ENCODE results near the gene PARD3B. TPM values are rescaled to one million over a fixed set of nuclear protein-coding genes. Genes with fewer than 3 reads are reported as not detected.

PARD3B gene
- total RNA-seq, 1 experiment from 2014 or later = 3.9 TPM

GRCh38 chr2:204877691-204878090 is 332.4 kb downstream of the PARD3B start:
- no peak overlapping the region for H3K9ac ChIP-seq (ENCODE audit: low read length)
- H3K79me2 ChIP-seq (ENCODE audit: low read length) = no peaks in the 10 kb centered on the region
- no peaks in the 10 kb centered on the region for H3K27me3 ChIP-seq (ENCODE audit: low read length)
- intact Hi-C loops (cut with micrococcal nuclease) = loop anchor here (10.0 kb wide), 1 partner anchor 437 kb away; no protein-coding TSS in a partner anchor
- H3K27ac ChIP-seq (ENCODE audit: low read length) = no peak overlapping the region
- no peaks in the 10 kb centered on the region for H4K20me1 ChIP-seq (ENCODE audit: low read length)
- H3K4me2 ChIP-seq (ENCODE audit: low read length) = no peak overlapping the region
- DNase-seq (no peak), ATAC-seq (no peak)
- no peaks in the 10 kb centered on the region for H3K9me3 ChIP-seq (ENCODE audit: low read length)
- H3K4me3 ChIP-seq (ENCODE audit: low read length) = no peak overlapping the region
- H3F3A ChIP-seq (ENCODE audit: low read length, unreplicated experiment) = no peaks in the 10 kb centered on the region
- H3K9me2 ChIP-seq (replicated peaks; ENCODE audit: low read length) = no peaks in the 10 kb centered on the region
- BruUV-seq (replicated peaks) = no TSS peak
- ChIA-PET POLR2A (ENCODE audit: unreplicated experiment) (no interaction called here), CTCF (no interaction called here)
- TF ChIP-seq EZH2 (IDR thresholded peaks at IDR 0.05; ENCODE audit: low read length, unreplicated experiment) (no peak), CTCF (conservative IDR thresholded peaks at IDR 0.05; ENCODE audit: low read depth, low read length) (no peak), EZH2phosphoT487 (IDR thresholded peaks at IDR 0.05; ENCODE audit: borderline replicate concordance, low read length) (no peak)
- no peak overlapping the region for H2AFZ ChIP-seq (ENCODE audit: low read length)
- no peaks in the 10 kb centered on the region for H3K36me3 ChIP-seq (ENCODE audit: low read depth, low read length)
- no peaks in the 10 kb centered on the region for H3K4me1 ChIP-seq (ENCODE audit: insufficient read depth, low read length)

- Histone ChIP-seq H3F3A (ENCODE audit: low read length, unreplicated experiment) (no peaks in the 10 kb centered on the region), H3K27me3 (ENCODE audit: low read length) (no peaks in the 10 kb centered on the region), H3K27ac (ENCODE audit: low read length) (no peak overlapping the region), H3K79me2 (ENCODE audit: low read length) (no peaks in the 10 kb centered on the region), H4K20me1 (ENCODE audit: low read length) (no peaks in the 10 kb centered on the region), H3K4me2 (ENCODE audit: low read length) (no peak overlapping the region), H3K4me3 (ENCODE audit: low read length) (no peak overlapping the region), H2AFZ (ENCODE audit: low read length) (no peak overlapping the region), H3K9me2 (replicated peaks; ENCODE audit: low read length) (no peaks in the 10 kb centered on the region), H3K36me3 (ENCODE audit: low read depth, low read length) (no peaks in the 10 kb centered on the region), H3K4me1 (ENCODE audit: insufficient read depth, low read length) (no peaks in the 10 kb centered on the region), H3K9me3 (ENCODE audit: low read length) (no peaks in the 10 kb centered on the region), H3K9ac (ENCODE audit: low read length) (no peak overlapping the region)
- no peak for DNase-seq
- intact Hi-C loops (cut with micrococcal nuclease) = no loop called here
- CTCF ChIA-PET = interaction anchor here (0.6 kb wide), 1 partner anchor 247 kb away, joined by 11 read pairs; no protein-coding TSS in a partner anchor
- POLR2A ChIA-PET (ENCODE audit: unreplicated experiment) = no interaction called here
- no peak for TF ChIP-seq EZH2 (IDR thresholded peaks at IDR 0.05; ENCODE audit: low read length, unreplicated experiment)
- no peak for TF ChIP-seq EZH2phosphoT487 (IDR thresholded peaks at IDR 0.05; ENCODE audit: borderline replicate concordance, low read length)
- TF ChIP-seq CTCF (conservative IDR thresholded peaks at IDR 0.05; ENCODE audit: low read depth, low read length) = no peak
- no TSS peak for BruUV-seq (replicated peaks)
- no peak for ATAC-seq
Measured at GRCh38 chr2:204880928-204881327, 335.7 kb downstream of the PARD3B start.

DNA sequence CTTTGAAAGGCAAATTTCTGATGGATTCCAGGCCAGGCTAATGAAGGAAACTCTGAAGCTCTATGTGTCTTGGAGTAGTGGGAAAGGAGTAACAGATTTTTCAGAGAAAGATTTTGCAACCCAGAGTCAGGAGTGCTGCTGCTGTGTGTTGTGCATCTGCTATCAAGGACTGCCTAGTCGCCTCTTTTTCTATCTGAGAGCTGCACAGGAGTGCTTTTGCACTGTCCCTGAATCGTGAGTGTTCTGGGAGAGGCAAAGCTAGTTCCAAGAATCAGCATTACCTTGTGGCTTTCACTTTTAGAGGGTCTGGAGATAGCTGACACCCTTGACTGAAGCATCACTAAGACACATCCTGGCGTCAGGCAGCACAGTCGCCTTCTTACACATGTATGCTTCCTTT is 336.4 kb downstream of the PARD3B start:
- TF ChIP-seq EZH2phosphoT487 (IDR thresholded peaks at IDR 0.05; ENCODE audit: borderline replicate concordance, low read length) = no peak
- TF ChIP-seq CTCF (conservative IDR thresholded peaks at IDR 0.05; ENCODE audit: low read depth, low read length) = no peak
- TF ChIP-seq EZH2 (IDR thresholded peaks at IDR 0.05; ENCODE audit: low read length, unreplicated experiment) = no peak
- ChIA-PET POLR2A (ENCODE audit: unreplicated experiment) (interaction anchor here (0.6 kb wide), 1 partner anchor 797 kb away, joined by 13 read pairs; no protein-coding TSS in a partner anchor), CTCF (no interaction called here)
- no peaks in the 10 kb centered on the region for H3K36me3 ChIP-seq (ENCODE audit: low read depth, low read length)
- no peaks in the 10 kb centered on the region for H3K4me1 ChIP-seq (ENCODE audit: insufficient read depth, low read length)
- H3K27ac ChIP-seq (ENCODE audit: low read length) = no peak overlapping the region
- no peak overlapping the region for H3K9ac ChIP-seq (ENCODE audit: low read length)
- BruUV-seq (replicated peaks) = no TSS peak
- no peaks in the 10 kb centered on the region for H4K20me1 ChIP-seq (ENCODE audit: low read length)
- ATAC-seq = no peak
- no peak for DNase-seq
- H3K4me2 ChIP-seq (ENCODE audit: low read length) = no peak overlapping the region
- H3K9me3 ChIP-seq (ENCODE audit: low read length) = no peaks in the 10 kb centered on the region
- H3K9me2 ChIP-seq (replicated peaks; ENCODE audit: low read length) = no peaks in the 10 kb centered on the region
- H2AFZ ChIP-seq (ENCODE audit: low read length) = no peak overlapping the region
- intact Hi-C loops (cut with micrococcal nuclease) = no loop called here
- no peaks in the 10 kb centered on the region for H3K27me3 ChIP-seq (ENCODE audit: low read length)
- H3K4me3 ChIP-seq (ENCODE audit: low read length) = no peak overlapping the region
- H3F3A ChIP-seq (ENCODE audit: low read length, unreplicated experiment) = no peaks in the 10 kb centered on the region
- no peaks in the 10 kb centered on the region for H3K79me2 ChIP-seq (ENCODE audit: low read length)

Data from PC-3 (cell line).